Endothelial cell of umbilical vein (primary cell): ENCODE data around the gene INMT. TPM values are rescaled to one million over a fixed set of nuclear protein-coding genes. Genes with fewer than 3 reads are reported as not detected.

Experiments used
- BruUV-seq: library from RNA; stranded (reverse); fragments of 400-500 nt; replicated peaks from 2 replicates; lab custom pipeline; 2021; lab: Mats Ljungman, UMichigan
- CTCF ChIA-PET: fragments of 300-600, 350-600 bp; sonication (Branson Sonifier 250); formaldehyde crosslinking; loops from one replicate; lab custom pipeline; 2021; ENCODE audit warnings: antibody characterized with exemption, inconsistent platforms; lab: Charles Lee
- POLR2A ChIA-PET: fragments of 300-600, 350-600 bp; sonication (Branson Sonifier 250); formaldehyde crosslinking; loops from one replicate; lab custom pipeline; 2021; ENCODE audit warnings: antibody characterized with exemption, inconsistent platforms; lab: Charles Lee
- DNase-seq: peaks from one replicate; pipeline ENCODE4 v3.0.0-alpha.2; 2011; ENCODE audit warnings: low read depth, low spot score
- FAIRE-seq: peaks from 2 replicates; lab custom pipeline; 2011; peaks lifted over from hg19 to GRCh38; lab: Jason Lieb, UNC
- H2AFZ ChIP-seq: 2 replicates; pipeline ENCODE4 v1.6.0; 2012; ENCODE audit warnings: low read depth, low read length, control low read depth, inconsistent platforms
- H3K27ac ChIP-seq: 2 replicates; pipeline ENCODE4 v1.5.1; 2011; ENCODE audit warnings: low read depth, mild to moderate bottlenecking, control low read depth, low read length, moderate library complexity; ENCODE audit not compliant: insufficient read depth
- H3K27me3 ChIP-seq, 2 experiments: 2 replicates each; pipeline versions ENCODE4 v1.6.0 to v1.6.1; 2011; ENCODE audit warnings: low read length in 2 of 2, mixed read lengths in 1 of 2; ENCODE audit not compliant: control insufficient read depth in 2 of 2, insufficient read depth in 2 of 2
- H3K36me3 ChIP-seq, 2 experiments: 2 replicates in 1 of 2; 3 replicates in 1 of 2; pipeline ENCODE4 v1.5.1; 2011; ENCODE audit warnings: low read length in 2 of 2, mild to moderate bottlenecking in 1 of 2, moderate library complexity in 1 of 2; ENCODE audit not compliant: control insufficient read depth in 2 of 2, insufficient read depth in 2 of 2; ENCODE audit errors: extremely low read depth in 1 of 2
- H3K4me1 ChIP-seq: 3 replicates; pipeline ENCODE4 v1.5.1; 2011; ENCODE audit warnings: mild to moderate bottlenecking, low read length; ENCODE audit not compliant: control insufficient read depth, insufficient read depth; ENCODE audit errors: extremely low read depth
- H3K4me2 ChIP-seq: 2 replicates; pipeline ENCODE4 v1.6.1; 2011; ENCODE audit warnings: low read length, control low read depth, mixed read lengths; ENCODE audit not compliant: insufficient read depth
- H3K4me3 ChIP-seq, 3 experiments: fragments of 200-600 bp in 1 of 3; sonication (generic), shearing (Covaris generic) in 1 of 3; replicated peaks in 1 of 3; 2 replicates each; pipeline ENCODE4 v1.5.1; 2011 to 2016; ENCODE audit warnings: control low read depth in 3 of 3, low read length in 3 of 3, mild to moderate bottlenecking in 2 of 3, inconsistent platforms in 1 of 3, low read depth in 1 of 3, moderate library complexity in 1 of 3; ENCODE audit not compliant: insufficient read depth in 1 of 3
- H3K79me2 ChIP-seq: 2 replicates; pipeline ENCODE4 v1.6.0; 2012; ENCODE audit warnings: low read length, inconsistent platforms; ENCODE audit not compliant: control insufficient read depth, insufficient read depth
- H3K9ac ChIP-seq: replicated peaks from 2 replicates; pipeline ENCODE3; 2011; ENCODE audit warnings: low read length, control low read depth; ENCODE audit not compliant: insufficient read depth; ENCODE audit errors: extremely low read depth
- H3K9me1 ChIP-seq: replicated peaks from 3 replicates; pipeline ENCODE4 v1.6.0; 2011; ENCODE audit warnings: mild to moderate bottlenecking, low read length; ENCODE audit not compliant: control insufficient read depth, insufficient read depth; ENCODE audit errors: extremely low read depth
- H3K9me3 ChIP-seq: replicated peaks from 2 replicates; pipeline ENCODE4 v1.5.1; 2012; ENCODE audit warnings: low read length, inconsistent platforms; ENCODE audit not compliant: control insufficient read depth, insufficient read depth
- H4K20me1 ChIP-seq: replicated peaks from 2 replicates; pipeline ENCODE3; 2011; ENCODE audit warnings: mild to moderate bottlenecking, low read length; ENCODE audit not compliant: control insufficient read depth, insufficient read depth; ENCODE audit errors: extremely low read depth
- EZH2 ChIP-seq: IDR thresholded peaks from 2 replicates; pipeline ENCODE4 v1.6.1; 2012; ENCODE audit warnings: borderline replicate concordance, low read depth, mild to moderate bottlenecking, moderate library complexity, low read length, inconsistent platforms; ENCODE audit not compliant: severe bottlenecking
- FOS ChIP-seq: IDR thresholded peaks from 2 replicates; pipeline ENCODE4 v1.6.1; 2011; ENCODE audit warnings: mild to moderate bottlenecking, low read length, moderate library complexity, borderline replicate concordance; ENCODE audit not compliant: insufficient read depth
- GATA2 ChIP-seq: IDR thresholded peaks from 2 replicates; pipeline ENCODE4 v1.7.0; 2011; ENCODE audit warnings: low read depth, mild to moderate bottlenecking, moderate library complexity, mixed read lengths, low read length; ENCODE audit not compliant: insufficient read length, insufficient read depth
- JUN ChIP-seq: IDR thresholded peaks from 2 replicates; pipeline ENCODE4 v1.6.1; 2011; ENCODE audit warnings: borderline replicate concordance, low read depth; ENCODE audit not compliant: insufficient read length, insufficient read depth
- MYC ChIP-seq: IDR thresholded peaks from one replicate; pipeline ENCODE4 v1.6.1; 2011; ENCODE audit warnings: mild to moderate bottlenecking, low read depth, low read length
- POLR2A ChIP-seq: IDR thresholded peaks from 2 replicates; pipeline ENCODE4 v1.6.1; 2012; ENCODE audit warnings: low read depth, mild to moderate bottlenecking, control low read depth, low read length
- POLR2AphosphoS5 ChIP-seq: IDR thresholded peaks from 2 replicates; pipeline ENCODE4 v1.6.1; 2012; ENCODE audit warnings: low read depth, mild to moderate bottlenecking, control low read depth, low read length, moderate library complexity; ENCODE audit not compliant: insufficient read depth
- dilution Hi-C: fragments of 300-500 bp; cut with MboI; formaldehyde crosslinking; loops from one replicate; pipeline ENCODE4 v1.15.0; 2019; ENCODE audit warnings: low sequenced_read_pairs; ENCODE audit not compliant: extremely low pct_ligation_motif_present
- intact Hi-C: fragments of 100-400 bp; cut with micrococcal nuclease; formaldehyde crosslinking; loops from one replicate; pipeline ENCODE4 v1.10.0; 2022
- polyA plus RNA-seq, 4 experiments: library from polyadenylated mRNA; depleted of rRNA in 3 of 4; stranded (reverse) in 3 of 4; unstranded in 1 of 4; fragments of >200 nt; gene quantifications; 2 replicates each; pipeline versions ENCODE4 v1.2.1 to v1.2.3, GENCODE V29; 2011 to 2012; ENCODE audit warnings: missing spikeins in 1 of 4
- total RNA-seq: library from RNA; stranded (reverse); gene quantifications from 2 replicates; pipeline ENCODE4 v1.2.3, GENCODE V29; 2021
- TF ChIP-seq, protein P1 (sequence below), 2 donors: IDR thresholded peaks; 1 replicate in 1 of 2; 2 replicates in 1 of 2; pipeline ENCODE4 v1.5.1; 2011; ENCODE audit warnings: low read length in 2 of 2, mild to moderate bottlenecking in 2 of 2, moderate library complexity in 2 of 2, control low read depth in 1 of 2, inconsistent platforms in 1 of 2, low read depth in 1 of 2; ENCODE audit not compliant: insufficient read depth in 1 of 2; ENCODE audit errors: extremely low read depth in 1 of 2
- TF ChIP-seq, protein P2 (sequence below): IDR thresholded peaks from 2 replicates; pipeline ENCODE4 v1.6.1; 2011; ENCODE audit not compliant: insufficient read depth, insufficient read length

INMT gene
- total and polyA plus RNA-seq, 2 donors (not counting 3 experiments of a cell fraction or from before 2014, with no cell fraction given), result not detected

DNA sequence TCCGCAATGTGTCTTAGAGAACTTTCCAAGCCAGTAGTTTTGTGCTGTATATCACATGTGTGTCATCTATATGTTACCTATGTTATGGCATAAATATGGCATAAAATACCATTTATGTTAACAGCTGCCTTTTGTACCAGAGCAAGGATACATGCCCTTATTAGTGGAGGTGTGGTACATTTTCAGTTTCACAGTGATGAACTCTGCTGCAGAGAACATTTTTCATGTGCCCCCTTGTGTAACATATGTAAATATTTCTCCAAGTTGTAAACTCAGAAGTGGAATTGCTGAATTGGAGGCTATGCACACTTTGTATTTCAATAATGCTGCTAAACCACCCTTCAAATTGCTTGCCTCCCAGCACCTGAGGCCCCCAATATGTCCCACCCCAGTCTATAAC is 37.8 kb upstream of the INMT start:
- dilution Hi-C loops, result no loop called here
- Histone ChIP-seq H3K27ac (no peak overlapping the region), H3K9me3 (no peaks in the 10 kb centered on the region), H3K36me3 (no peaks in the 10 kb centered on the region), H3K9me1 (no peaks in the 10 kb centered on the region), H3K4me3 (no peak overlapping the region), H4K20me1 (no peaks in the 10 kb centered on the region), H3K4me1 (no peaks in the 10 kb centered on the region), H3K9ac (no peak overlapping the region), H3K27me3 (no peaks in the 10 kb centered on the region), H2AFZ (no peak overlapping the region), H3K79me2 (no peaks in the 10 kb centered on the region), H3K4me2 (no peak overlapping the region)
- intact Hi-C loops, result no loop called here
- DNase-seq (no peak), FAIRE-seq (no peak)
- no TSS peak for BruUV-seq
- ChIA-PET POLR2A (no interaction called here), CTCF (no interaction called here)
- TF ChIP-seq MYC, result no peak
- TF ChIP-seq, protein P1, sequence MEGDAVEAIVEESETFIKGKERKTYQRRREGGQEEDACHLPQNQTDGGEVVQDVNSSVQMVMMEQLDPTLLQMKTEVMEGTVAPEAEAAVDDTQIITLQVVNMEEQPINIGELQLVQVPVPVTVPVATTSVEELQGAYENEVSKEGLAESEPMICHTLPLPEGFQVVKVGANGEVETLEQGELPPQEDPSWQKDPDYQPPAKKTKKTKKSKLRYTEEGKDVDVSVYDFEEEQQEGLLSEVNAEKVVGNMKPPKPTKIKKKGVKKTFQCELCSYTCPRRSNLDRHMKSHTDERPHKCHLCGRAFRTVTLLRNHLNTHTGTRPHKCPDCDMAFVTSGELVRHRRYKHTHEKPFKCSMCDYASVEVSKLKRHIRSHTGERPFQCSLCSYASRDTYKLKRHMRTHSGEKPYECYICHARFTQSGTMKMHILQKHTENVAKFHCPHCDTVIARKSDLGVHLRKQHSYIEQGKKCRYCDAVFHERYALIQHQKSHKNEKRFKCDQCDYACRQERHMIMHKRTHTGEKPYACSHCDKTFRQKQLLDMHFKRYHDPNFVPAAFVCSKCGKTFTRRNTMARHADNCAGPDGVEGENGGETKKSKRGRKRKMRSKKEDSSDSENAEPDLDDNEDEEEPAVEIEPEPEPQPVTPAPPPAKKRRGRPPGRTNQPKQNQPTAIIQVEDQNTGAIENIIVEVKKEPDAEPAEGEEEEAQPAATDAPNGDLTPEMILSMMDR (IDR thresholded peaks at IDR 0.05; ENCODE audit: extremely low read depth in 1 of 2, insufficient read depth in 1 of 2, low read depth in 1 of 2, low read length in 2 of 2), result no peak
- no peak for TF ChIP-seq POLR2A
- no peak for TF ChIP-seq GATA2
- no peak for TF ChIP-seq JUN
- no peak for TF ChIP-seq FOS
- no peak for TF ChIP-seq EZH2
- no peak for TF ChIP-seq POLR2AphosphoS5
- TF ChIP-seq, protein P2, sequence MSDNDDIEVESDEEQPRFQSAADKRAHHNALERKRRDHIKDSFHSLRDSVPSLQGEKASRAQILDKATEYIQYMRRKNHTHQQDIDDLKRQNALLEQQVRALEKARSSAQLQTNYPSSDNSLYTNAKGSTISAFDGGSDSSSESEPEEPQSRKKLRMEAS, result no peak
